Activated naive CD4-positive, alpha-beta T cell treated with anti-CD3 and anti-CD28 coated beads, Interleukin-2, amount 50 U/mL, for 24 hours (primary cell): Measurements from ENCODE around the gene SMIM24.
"Not testable (repeated sequence)": the region's sequence is repeated elsewhere in the genome, so short reads cannot be mapped to it uniquely, and the experiment has no call there.

Experiments used
- H3K27ac Mint-ChIP-seq: one replicate; pipeline ENCODE4 v1.8.0; 2021; ENCODE audit warnings: mild to moderate bottlenecking, mixed read lengths
- H3K27me3 Mint-ChIP-seq: one replicate; pipeline ENCODE4 v1.8.0; 2021; ENCODE audit warnings: mixed read lengths
- H3K36me3 Mint-ChIP-seq: one replicate; pipeline ENCODE4 v1.8.0; 2021; ENCODE audit warnings: mixed read lengths
- H3K4me1 Mint-ChIP-seq: one replicate; pipeline ENCODE4 v1.8.0; 2021; ENCODE audit warnings: mixed read lengths
- H3K4me3 Mint-ChIP-seq: one replicate; pipeline ENCODE4 v1.8.0; 2021; ENCODE audit warnings: mild to moderate bottlenecking, mixed read lengths
- H3K9me3 Mint-ChIP-seq: one replicate; pipeline ENCODE4 v1.8.0; 2021; ENCODE audit warnings: mixed read lengths

The SMIM24 gene

DNA sequence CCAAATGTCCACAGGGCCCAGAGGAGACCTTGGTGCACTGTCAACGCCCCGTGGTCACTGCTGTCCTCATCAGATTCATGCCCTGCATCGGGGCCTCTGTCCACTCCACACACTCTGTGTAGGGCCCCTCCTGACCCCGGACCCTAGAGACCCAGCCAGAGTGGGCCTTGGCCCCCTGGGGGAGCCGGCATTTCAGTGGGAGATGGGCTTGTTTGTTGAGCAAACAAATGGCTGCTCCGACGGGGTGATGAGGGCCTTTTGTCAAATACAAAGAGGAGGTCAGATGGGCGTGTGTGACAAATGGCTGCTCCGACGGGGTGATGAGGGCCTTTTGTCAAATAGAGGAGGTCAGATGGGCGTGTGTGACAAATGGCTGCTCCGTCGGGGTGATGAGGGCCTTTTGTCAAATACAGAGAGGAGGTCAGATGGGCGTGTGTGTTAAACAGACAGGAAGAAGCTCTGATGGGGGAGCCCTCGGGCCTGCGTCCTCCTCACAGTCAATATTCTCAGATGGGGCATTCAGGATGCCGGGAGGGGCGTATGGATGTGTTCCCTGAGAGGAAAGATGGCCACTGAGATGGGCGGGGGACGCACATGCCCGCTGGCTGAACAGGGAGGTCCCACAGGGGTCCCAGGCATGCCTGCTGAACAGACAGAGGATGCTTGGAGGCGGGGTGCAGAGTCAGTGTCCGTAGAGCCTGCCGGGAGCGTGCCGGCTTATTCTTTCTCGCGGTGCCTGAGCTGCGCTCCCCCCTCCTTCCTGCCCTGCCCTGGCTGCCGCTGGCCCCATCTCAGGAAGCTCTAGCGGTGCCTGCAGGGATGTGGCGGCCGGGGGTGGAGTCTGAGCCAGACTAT is 36.3 kb downstream of the SMIM24 start:
- no peaks in the 10 kb centered on the region for H3K36me3 Mint-ChIP-seq
- H3K27me3 Mint-ChIP-seq, result no peaks in the 10 kb centered on the region
- no peak overlapping the region for H3K4me3 Mint-ChIP-seq
- H3K27ac Mint-ChIP-seq, result no peak overlapping the region
- peaks cover 9% of the 10 kb centered on the region for H3K4me1 Mint-ChIP-seq
- no peaks in the 10 kb centered on the region for H3K9me3 Mint-ChIP-seq

- Mint-ChIP-seq H3K9me3 (no peaks in the 10 kb centered on the region), H3K36me3 (no peaks in the 10 kb centered on the region), H3K4me1 (peaks cover 9% of the 10 kb centered on the region), H3K27me3 (no peaks in the 10 kb centered on the region), H3K27ac (no peak overlapping the region), H3K4me3 (no peak overlapping the region)
Observed at GRCh38 chr19:3442487-3443071, 37.7 kb downstream of the SMIM24 start.

- Mint-ChIP-seq H3K4me3 (no peak overlapping the region), H3K27ac (no peak overlapping the region), H3K9me3 (no peaks in the 10 kb centered on the region), H3K36me3 (no peaks in the 10 kb centered on the region), H3K27me3 (no peaks in the 10 kb centered on the region), H3K4me1 (peaks cover 9% of the 10 kb centered on the region)
Observed at GRCh38 chr19:3441986-3442329, 38.4 kb downstream of the SMIM24 start.

GRCh38 chr19:3441089-3441985 is 39.0 kb downstream of the SMIM24 start:
- Mint-ChIP-seq H3K36me3 (no peaks in the 10 kb centered on the region), H3K9me3 (no peaks in the 10 kb centered on the region), H3K27ac (no peak overlapping the region), H3K4me1 (peaks cover 9% of the 10 kb centered on the region), H3K4me3 (no peak overlapping the region), H3K27me3 (no peaks in the 10 kb centered on the region)

DNA sequence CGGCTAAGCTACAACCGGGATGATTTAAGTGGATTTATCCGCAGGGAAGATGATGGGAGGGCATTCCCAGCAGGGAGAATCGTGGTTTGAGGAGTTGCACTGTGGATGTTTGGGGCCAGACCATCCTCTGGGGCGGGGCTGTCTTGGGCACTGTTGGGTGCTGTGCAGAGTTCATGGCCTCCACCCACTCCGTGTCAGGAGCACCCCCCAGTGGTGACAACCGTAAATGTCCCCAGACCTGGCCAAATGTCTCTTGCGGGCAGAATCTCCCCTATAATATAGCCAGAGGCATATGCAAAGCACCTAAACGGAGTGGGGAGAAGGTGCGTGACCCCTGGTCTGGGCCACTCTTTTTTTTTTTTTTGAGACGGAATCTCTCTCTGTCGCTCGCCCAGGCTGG is 40.2 kb downstream of the SMIM24 start:
- Mint-ChIP-seq H3K36me3 (no peaks in the 10 kb centered on the region), H3K4me3 (no peak overlapping the region), H3K4me1 (peaks cover 16% of the 10 kb centered on the region), H3K27ac (no peak overlapping the region), H3K9me3 (no peaks in the 10 kb centered on the region), H3K27me3 (no peaks in the 10 kb centered on the region)

- Mint-ChIP-seq H3K27ac (peak overlapping the region; percentile 98), H3K27me3 (no peaks in the 10 kb centered on the region), H3K4me3 (peak overlapping the region; percentile 96), H3K36me3 (no peaks in the 10 kb centered on the region), H3K4me1 (peaks cover 19% of the 10 kb centered on the region), H3K9me3 (no peaks in the 10 kb centered on the region)
Observed at GRCh38 chr19:3434630-3435553, 45.4 kb downstream of the SMIM24 start.

- no peaks in the 10 kb centered on the region for H3K27me3 Mint-ChIP-seq
- no peaks in the 10 kb centered on the region for H3K9me3 Mint-ChIP-seq
- H3K4me1 Mint-ChIP-seq, result peaks cover 17% of the 10 kb centered on the region
- H3K4me3 Mint-ChIP-seq, result peak overlapping the region; percentile 96
- peak overlapping the region; percentile 98 for H3K27ac Mint-ChIP-seq
- H3K36me3 Mint-ChIP-seq, result no peaks in the 10 kb centered on the region
Observed at GRCh38 chr19:3433805-3434540, 46.4 kb downstream of the SMIM24 start.

- H3K9me3 Mint-ChIP-seq, result no peaks in the 10 kb centered on the region
- H3K27me3 Mint-ChIP-seq, result no peaks in the 10 kb centered on the region
- H3K4me1 Mint-ChIP-seq, result peaks cover 18% of the 10 kb centered on the region
- H3K27ac Mint-ChIP-seq, result no peak overlapping the region
- H3K36me3 Mint-ChIP-seq, result no peaks in the 10 kb centered on the region
- H3K4me3 Mint-ChIP-seq, result no peak overlapping the region
Observed at GRCh38 chr19:3433313-3433712, 47.0 kb downstream of the SMIM24 start.

DNA sequence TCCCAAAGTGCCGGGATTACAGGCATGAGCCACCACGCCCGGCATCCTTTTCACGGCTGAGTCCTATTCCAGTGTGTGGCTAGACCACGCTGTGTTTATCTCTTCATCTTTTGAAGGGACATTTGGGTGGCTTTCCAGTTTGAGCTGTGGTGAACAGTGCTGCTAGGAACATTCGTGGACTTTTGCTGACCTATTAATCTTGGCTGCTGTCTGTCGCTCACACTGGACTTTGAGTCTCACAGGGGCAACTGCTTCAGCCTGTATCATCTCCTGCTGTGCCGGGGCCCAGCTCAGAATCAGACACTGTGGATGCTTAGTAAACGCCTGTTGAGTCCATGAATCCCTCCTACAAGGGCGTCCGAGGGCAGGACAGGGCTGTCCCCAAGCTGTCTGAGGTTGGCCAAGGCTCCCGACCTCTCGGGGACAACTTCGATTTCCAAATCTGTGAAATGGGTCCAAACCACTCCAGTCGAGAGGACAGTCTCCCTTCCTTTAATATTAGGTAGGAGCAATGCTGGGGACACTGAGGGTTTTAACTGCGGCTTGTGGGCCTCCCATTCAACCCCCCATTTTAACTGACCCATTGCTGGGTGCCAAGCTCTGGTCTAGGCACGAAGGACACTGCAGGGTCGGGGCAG is 48.4 kb downstream of the SMIM24 start:
- H3K4me1 Mint-ChIP-seq, result peaks cover 21% of the 10 kb centered on the region
- H3K4me3 Mint-ChIP-seq, result no peak overlapping the region
- no peak overlapping the region for H3K27ac Mint-ChIP-seq
- H3K9me3 Mint-ChIP-seq, result no peaks in the 10 kb centered on the region
- peaks cover 2% of the 10 kb centered on the region for H3K36me3 Mint-ChIP-seq
- H3K27me3 Mint-ChIP-seq, result no peaks in the 10 kb centered on the region

DNA sequence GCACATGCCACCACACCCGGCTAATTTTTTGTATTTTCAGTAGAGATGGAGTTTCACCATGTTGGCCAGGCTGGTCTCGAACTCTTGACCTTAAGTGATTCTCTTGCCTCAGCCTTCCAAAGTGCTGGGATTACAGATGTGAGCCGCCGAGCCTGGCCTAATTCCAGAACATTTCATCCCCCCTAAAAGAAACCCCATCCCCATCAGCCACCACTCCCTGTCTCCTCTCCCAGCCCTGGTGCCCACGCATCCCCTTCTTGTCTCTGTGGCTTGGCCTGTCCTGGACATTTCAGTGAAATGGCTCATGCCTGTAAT is 50.0 kb downstream of the SMIM24 start:
- not testable (repeated sequence) for H3K4me3 Mint-ChIP-seq, H3K27ac Mint-ChIP-seq, H3K36me3 Mint-ChIP-seq, H3K9me3 Mint-ChIP-seq, H3K27me3 Mint-ChIP-seq
- H3K4me1 Mint-ChIP-seq, result peaks cover 15% of the 10 kb centered on the region

- peaks cover 8% of the 10 kb centered on the region for H3K36me3 Mint-ChIP-seq
- peak overlapping the region; percentile 51 for H3K27ac Mint-ChIP-seq
- peaks cover 4% of the 10 kb centered on the region for H3K4me1 Mint-ChIP-seq
- no peaks in the 10 kb centered on the region for H3K9me3 Mint-ChIP-seq
- no peaks in the 10 kb centered on the region for H3K27me3 Mint-ChIP-seq
- no peak overlapping the region for H3K4me3 Mint-ChIP-seq
Observed at GRCh38 chr19:3426433-3426832, 53.9 kb downstream of the SMIM24 start.
